Adrenal gland (tissue), 12 donors: ENCODE measurements around the gene ARHGAP32. TPM values are rescaled to one million over a fixed set of nuclear protein-coding genes. Genes with fewer than 3 reads are reported as not detected.

ENCODE experiments used
- DNase-seq, 7 donors: peaks; one replicate each; pipeline ENCODE4 v3.0.0-alpha.2; 2019 to 2020
- H3K27ac ChIP-seq, 5 donors: fragments of 200-600 bp; sonication (generic) in 4 of 5; 1 replicate in 3 of 5; 2 replicates in 2 of 5; pipeline versions ENCODE4 v1.5.1 to v1.8.0; 2016 to 2020; ENCODE audit warnings: mild to moderate bottlenecking in 1 of 5
- H3K27me3 ChIP-seq: fragments of 200-600 bp; 2 replicates; pipeline ENCODE4 v1.8.0; 2021
- H3K36me3 ChIP-seq, 2 donors: fragments of 200-600 bp; replicated peaks in 1 of 2; 1 replicate in 1 of 2; 2 replicates in 1 of 2; pipeline versions ENCODE4 v1.5.1 to v1.8.0; 2018 to 2022
- H3K4me1 ChIP-seq, 2 donors: fragments of 200-600 bp; replicated peaks in 1 of 2; 1 replicate in 1 of 2; 2 replicates in 1 of 2; pipeline versions ENCODE4 v1.5.1 to v1.8.0; 2018 to 2021
- H3K4me3 ChIP-seq, 4 donors: fragments of 200-600 bp; sonication (generic) in 3 of 4; one replicate each; pipeline ENCODE4 v1.5.1; 2016 to 2018
- H3K9me3 ChIP-seq, 3 donors: fragments of 200-600 bp; sonication (generic) in 1 of 3; replicated peaks in 1 of 3; 1 replicate in 2 of 3; 2 replicates in 1 of 3; pipeline versions ENCODE4 v1.5.1 to v1.8.0; 2016 to 2021
- POLR2A ChIP-seq, 2 donors: fragments of 450-650 bp; IDR thresholded peaks; one replicate each; pipeline ENCODE4 v1.6.1; 2017; ENCODE audit warnings: antibody characterized with exemption in 2 of 2, mild to moderate bottlenecking in 2 of 2, moderate library complexity in 1 of 2
- WGBS, 4 donors: extraction: QIAGEN DNeasy Blood & Tissue Kit in 2 of 4; methylation state at CpG; one replicate each; pipeline versions ENCODE4 v1.1.5 to v1.1.7; 2013 to 2017; 5-methylcytosine and 5-hydroxymethylcytosine counted together
- intact Hi-C, 2 donors: fragments of 100-400 bp; cut with DNase I; formaldehyde crosslinking; loops; one replicate each; pipeline versions ENCODE4 v1.14.1 to v1.15.0; 2022 to 2023
- polyA plus RNA-seq, 3 donors: library from polyadenylated mRNA; stranded (reverse); fragments of 200-250 nt in 2 of 3; fragments of 350-450 nt in 1 of 3; fragmentation: Illumina TruSeq in 1 of 3; extraction: RNeasy Lipid Tissue Mini Kit (QIAGEN cat#74804) in 1 of 3; gene quantifications; one replicate each; pipeline ENCODE4 v1.2.3, GENCODE V29; 2013 to 2014
- total RNA-seq, 9 donors: library from RNA; depleted of rRNA in 4 of 9; stranded (reverse); fragments of >200 nt in 4 of 9; fragments of 120-200 nt in 1 of 9; fragmentation: NEBNext Ultra II Directional in 1 of 9; extraction: Animal tissue kit (Norgen Biotek cat#: 25700) in 1 of 9; gene quantifications; one replicate each; pipeline versions ENCODE4 v1.1.0 to v1.2.4, GENCODE V29; 2013 to 2023
- TF ChIP-seq, protein P1 (sequence below), 6 experiments: fragments of 450-650 bp in 4 of 6; fragments of 200-600 bp in 2 of 6; sonication (generic) in 1 of 6; IDR thresholded peaks; 1 replicate in 5 of 6; 2 replicates in 1 of 6; pipeline versions ENCODE4 v1.5.1 to v1.8.0; 2016 to 2021; ENCODE audit warnings: antibody characterized with exemption in 6 of 6, mild to moderate bottlenecking in 2 of 6, moderate library complexity in 1 of 6
- donor health status: healthy with polysubstance abuse.
- donor health status: Bipolar disorder and iron deficiency.
- donor health status: DM: yes; HTN: yes; CAD: no.
- donor health status: DM: no; HTN: no; CAD: no.
- donor health status: DM: no; HTN: no; CAD: no.
- donor health status: DM: yes; HTN: yes; CAD: no.

ARHGAP32 gene
- total and polyA plus RNA-seq, 12 donors = 4.0 to 50.4 (median 26.2) TPM

- Histone ChIP-seq H3K36me3 (no peaks in the 10 kb centered on the region), H3K9me3 (no peaks in the 10 kb centered on the region), H3K4me3 (no peak overlapping the region), H3K4me1 (no peaks in the 10 kb centered on the region), H3K27me3 (no peaks in the 10 kb centered on the region), H3K27ac (no peak overlapping the region)
- DNase-seq = no peak
- intact Hi-C loops = no loop called here
- WGBS, 4 donors = 60 to 70% (median 64%) methylated on average over 9 to 16 of the region's 16 CpGs
- TF ChIP-seq, protein P1, sequence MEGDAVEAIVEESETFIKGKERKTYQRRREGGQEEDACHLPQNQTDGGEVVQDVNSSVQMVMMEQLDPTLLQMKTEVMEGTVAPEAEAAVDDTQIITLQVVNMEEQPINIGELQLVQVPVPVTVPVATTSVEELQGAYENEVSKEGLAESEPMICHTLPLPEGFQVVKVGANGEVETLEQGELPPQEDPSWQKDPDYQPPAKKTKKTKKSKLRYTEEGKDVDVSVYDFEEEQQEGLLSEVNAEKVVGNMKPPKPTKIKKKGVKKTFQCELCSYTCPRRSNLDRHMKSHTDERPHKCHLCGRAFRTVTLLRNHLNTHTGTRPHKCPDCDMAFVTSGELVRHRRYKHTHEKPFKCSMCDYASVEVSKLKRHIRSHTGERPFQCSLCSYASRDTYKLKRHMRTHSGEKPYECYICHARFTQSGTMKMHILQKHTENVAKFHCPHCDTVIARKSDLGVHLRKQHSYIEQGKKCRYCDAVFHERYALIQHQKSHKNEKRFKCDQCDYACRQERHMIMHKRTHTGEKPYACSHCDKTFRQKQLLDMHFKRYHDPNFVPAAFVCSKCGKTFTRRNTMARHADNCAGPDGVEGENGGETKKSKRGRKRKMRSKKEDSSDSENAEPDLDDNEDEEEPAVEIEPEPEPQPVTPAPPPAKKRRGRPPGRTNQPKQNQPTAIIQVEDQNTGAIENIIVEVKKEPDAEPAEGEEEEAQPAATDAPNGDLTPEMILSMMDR (IDR thresholded peaks at IDR 0.05) = no peak
- TF ChIP-seq POLR2A (IDR thresholded peaks at IDR 0.05) = no peak
Observed at GRCh38 chr11:128943428-128943976, 248.6 kb downstream of the ARHGAP32 start.

DNA sequence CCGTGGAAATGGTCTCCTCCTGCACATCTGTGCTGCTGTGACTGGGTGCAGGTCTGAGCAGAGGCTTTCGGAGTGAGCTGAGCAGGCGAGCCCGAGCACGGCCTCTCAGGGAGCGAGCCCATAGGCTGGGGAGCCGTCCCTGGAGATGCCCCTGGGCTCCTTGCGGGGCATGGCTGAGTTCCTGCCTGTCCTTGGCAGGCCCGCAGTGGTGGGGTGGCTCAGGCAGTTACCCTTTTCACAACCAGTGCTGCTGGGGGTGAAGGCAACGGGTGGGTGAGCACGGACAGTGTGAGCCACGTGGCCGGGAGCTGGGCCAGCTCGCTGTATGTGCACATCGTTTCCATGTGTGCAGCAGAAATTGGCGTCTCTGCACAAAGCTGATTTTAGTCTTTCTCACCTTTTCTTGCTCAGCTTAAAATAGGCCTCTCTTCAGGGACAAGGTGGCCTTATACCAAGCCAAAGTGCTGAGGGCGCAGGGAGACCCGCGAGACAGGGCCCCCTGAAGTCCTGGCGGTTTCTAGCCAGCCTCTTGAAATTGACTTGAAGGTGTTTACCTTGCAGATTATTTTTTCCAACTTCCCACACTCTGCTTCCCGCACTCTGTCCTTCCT, 249.2 kb downstream of the ARHGAP32 start, which contains the start of gene TP53AIP1:
Gene TP53AIP1 (minus strand): TSS at position 55 of the 611 bp plus-strand sequence. CDS start 5,053 bp downstream, outside the sequence.
- WGBS, 4 donors = 64 to 78% (median 70%) methylated on average over 14 to 21 of the region's 21 CpGs

GRCh38 chr11:128942272-128942612, 249.9 kb downstream of the ARHGAP32 start:
- Histone ChIP-seq H3K4me1 (no peaks in the 10 kb centered on the region), H3K27ac (no peak overlapping the region), H3K9me3 (no peaks in the 10 kb centered on the region), H3K36me3 (no peaks in the 10 kb centered on the region), H3K27me3 (no peaks in the 10 kb centered on the region), H3K4me3 (no peak overlapping the region)
- WGBS, 4 donors = 93 to 98% (median 98%) methylated on average over 10 to 13 of the region's 13 CpGs; no CpG with 5 or more reads in 1 of the 4 donors
- TF ChIP-seq POLR2A (IDR thresholded peaks at IDR 0.05) = no peak
- TF ChIP-seq, protein P1 (IDR thresholded peaks at IDR 0.05) = no peak
- DNase-seq = no peak
- intact Hi-C loops = no loop called here

More for the DNA sequence above, 249.2 kb downstream of the ARHGAP32 start, which contains the start of gene TP53AIP1:
- no peaks in the 10 kb centered on the region for H3K36me3 ChIP-seq
- no peaks in the 10 kb centered on the region for H3K4me1 ChIP-seq
- H3K4me3 ChIP-seq = no peak within 1 kb of the TSS
- TF ChIP-seq, protein P1 (IDR thresholded peaks at IDR 0.05) = no peak
- TF ChIP-seq POLR2A (IDR thresholded peaks at IDR 0.05) = no peak
- no peak for DNase-seq
- no peak within 1 kb of the TSS for H3K27ac ChIP-seq
- no peaks in the 10 kb centered on the region for H3K27me3 ChIP-seq
- intact Hi-C loops = no loop called here
- H3K9me3 ChIP-seq = no peaks in the 10 kb centered on the region

GRCh38 chr11:128941573-128942271, 250.4 kb downstream of the ARHGAP32 start:
- Histone ChIP-seq H3K4me3 (no peak overlapping the region), H3K27ac (no peak overlapping the region), H3K27me3 (no peaks in the 10 kb centered on the region), H3K9me3 (no peaks in the 10 kb centered on the region), H3K36me3 (no peaks in the 10 kb centered on the region), H3K4me1 (no peaks in the 10 kb centered on the region)
- 82 to 95% (median 92%) methylated on average over 5 to 14 of the region's 14 CpGs for WGBS, 4 donors
- DNase-seq = no peak
- no peak for TF ChIP-seq POLR2A (IDR thresholded peaks at IDR 0.05)
- TF ChIP-seq, protein P1 (IDR thresholded peaks at IDR 0.05) = no peak
- intact Hi-C loops = no loop called here
